Adrenal gland (tissue), 5 donors: Measurements from ENCODE around the gene AGAP1.

ENCODE experiments used
- CTCF ChIP-seq, 6 experiments: fragments of 450-650 bp in 4 of 6; fragments of 200-600 bp in 2 of 6; sonication (generic) in 1 of 6; IDR thresholded peaks; 1 replicate in 5 of 6; 2 replicates in 1 of 6; pipeline versions ENCODE4 v1.5.1 to v1.8.0; 2016 to 2021; ENCODE audit warnings: antibody characterized with exemption in 6 of 6, mild to moderate bottlenecking in 2 of 6, moderate library complexity in 1 of 6
- POLR2A ChIP-seq, 2 donors: fragments of 450-650 bp; IDR thresholded peaks; one replicate each; pipeline ENCODE4 v1.6.1; 2017; ENCODE audit warnings: antibody characterized with exemption in 2 of 2, mild to moderate bottlenecking in 2 of 2, moderate library complexity in 1 of 2
- donor health status: DM: no; HTN: no; CAD: no.

DNA sequence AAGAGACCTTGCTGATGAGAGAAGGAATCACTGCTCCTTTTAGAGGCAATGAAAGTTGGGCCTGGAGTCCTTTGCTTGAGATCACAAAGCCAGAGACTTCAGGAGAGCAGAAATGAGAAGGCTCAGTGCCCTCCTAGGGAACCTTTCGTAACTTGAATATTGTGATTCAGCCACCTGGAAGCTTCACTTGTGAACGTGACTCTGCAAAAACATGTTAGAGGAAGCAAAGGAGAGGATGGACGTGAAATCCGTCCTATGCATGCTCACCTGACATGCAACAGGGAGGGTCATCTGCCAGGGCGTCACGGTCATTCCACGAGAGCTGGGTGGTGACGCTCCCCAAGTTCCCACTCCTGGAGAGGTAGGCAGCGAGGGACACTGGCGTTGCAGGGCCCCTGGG, 243.6 kb downstream of the AGAP1 start:
- TF ChIP-seq CTCF (IDR thresholded peaks at IDR 0.05), result no peak
- TF ChIP-seq POLR2A (IDR thresholded peaks at IDR 0.05), result no peak
